Left forelimb (tissue), 1 donor: ENCODE measurements around the gene CRAT.

Experiments
- DNase-seq: peaks from one replicate; pipeline ENCODE4 v3.0.0-alpha.2; 2018; ENCODE audit warnings: low spot score

Gene CRAT

GRCh38 chr9:129089246-129089645 is 21.3 kb downstream of the CRAT start:
- no peak for DNase-seq

DNA sequence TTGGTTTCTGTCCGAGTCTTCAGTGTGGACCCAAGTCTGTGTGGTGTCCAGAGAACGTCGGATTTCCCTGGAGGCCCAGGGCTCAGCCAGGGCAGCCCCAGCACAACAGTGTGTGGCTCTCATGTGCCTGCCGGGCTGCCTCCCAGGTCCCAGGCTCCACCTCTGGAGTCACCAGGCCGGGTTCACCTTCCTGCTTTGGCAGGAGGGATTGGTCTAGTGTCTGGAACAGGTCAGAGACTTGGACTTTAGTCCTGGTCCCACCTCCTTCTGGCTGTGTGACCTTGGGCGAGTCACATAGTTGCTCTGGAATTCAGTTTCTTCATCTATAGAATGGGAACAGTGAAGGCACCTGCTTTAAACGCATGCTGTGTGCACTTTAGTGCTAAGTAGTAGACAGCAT is 26.5 kb downstream of the CRAT start:
- no peak for DNase-seq

DNA sequence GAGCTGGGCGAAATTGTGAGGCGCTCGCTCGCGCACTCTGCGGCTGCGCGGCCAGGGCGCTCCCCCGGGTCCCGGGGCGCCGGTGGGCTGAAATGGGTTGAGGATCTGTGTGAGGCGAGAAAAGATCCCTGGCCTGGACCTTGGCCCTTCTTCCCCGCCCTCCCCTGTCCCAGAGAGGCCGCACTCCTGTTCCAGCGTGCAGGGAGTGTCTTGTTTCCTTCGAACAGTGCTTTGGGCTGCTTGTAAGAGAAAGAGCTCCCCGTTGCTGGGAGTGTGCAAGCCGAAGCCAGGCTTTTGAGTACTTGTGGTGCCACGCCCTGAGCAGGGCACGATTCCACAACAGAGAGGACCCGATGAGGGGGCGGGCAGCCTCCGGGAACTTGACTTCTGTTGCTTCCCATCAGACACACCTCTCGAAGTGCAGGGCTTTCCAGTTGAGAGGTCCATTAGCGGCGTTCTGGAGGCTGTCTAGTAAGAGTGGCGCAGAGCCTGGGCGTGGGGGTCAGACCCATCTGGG is 29.1 kb downstream of the CRAT start:
- no peak for DNase-seq

- peak; percentile 99 for DNase-seq
Measured at GRCh38 chr9:129080601-129081387, 29.8 kb downstream of the CRAT start, which contains the start of gene DOLPP1. Gene DOLPP1 (plus strand): TSS chr9:129081111. CDS start chr9:129081132, 21 bp downstream.

DNA sequence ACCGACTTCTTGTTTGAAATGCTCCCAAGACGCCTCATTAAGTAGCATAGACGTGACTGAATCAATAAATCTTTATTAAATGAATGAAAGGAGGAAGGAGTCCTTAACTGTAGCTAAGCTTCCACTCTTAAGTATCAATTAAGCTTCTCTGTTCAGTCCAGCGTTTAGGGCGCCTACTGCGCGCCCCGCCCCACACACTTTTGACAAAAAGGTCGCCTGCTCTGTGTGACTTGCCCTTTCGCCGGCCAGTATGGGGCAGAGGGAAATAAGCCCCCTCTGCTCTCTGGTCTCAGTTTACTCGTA is 30.3 kb downstream of the CRAT start:
- no peak for DNase-seq

DNA sequence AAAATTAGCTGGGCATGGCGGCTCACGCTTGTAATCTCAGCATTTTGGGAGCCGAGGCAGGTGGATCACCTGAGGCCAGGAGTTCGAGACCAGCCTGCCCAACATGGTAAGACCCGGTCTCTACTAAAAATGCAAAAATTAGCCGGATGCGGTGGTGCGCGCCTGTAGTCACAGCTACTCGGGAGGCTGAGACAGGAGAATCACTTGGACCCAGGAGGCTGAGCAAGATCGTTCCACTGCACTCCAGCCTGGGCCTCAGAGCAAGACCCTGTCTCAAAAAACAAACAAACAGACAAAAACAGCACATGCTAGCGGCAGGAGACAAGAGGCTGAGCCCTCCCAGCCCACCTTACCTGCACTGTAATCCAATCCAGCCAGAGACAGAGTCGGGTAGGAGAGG is 30.8 kb downstream of the CRAT start:
- DNase-seq: no peak

GRCh38 chr9:129078691-129079503 is 31.7 kb downstream of the CRAT start:
- no peak for DNase-seq

GRCh38 chr9:129077236-129077635 is 33.4 kb downstream of the CRAT start:
- DNase-seq: no peak

- no peak for DNase-seq
Measured at GRCh38 chr9:129076640-129077037, 34.0 kb downstream of the CRAT start.

DNA sequence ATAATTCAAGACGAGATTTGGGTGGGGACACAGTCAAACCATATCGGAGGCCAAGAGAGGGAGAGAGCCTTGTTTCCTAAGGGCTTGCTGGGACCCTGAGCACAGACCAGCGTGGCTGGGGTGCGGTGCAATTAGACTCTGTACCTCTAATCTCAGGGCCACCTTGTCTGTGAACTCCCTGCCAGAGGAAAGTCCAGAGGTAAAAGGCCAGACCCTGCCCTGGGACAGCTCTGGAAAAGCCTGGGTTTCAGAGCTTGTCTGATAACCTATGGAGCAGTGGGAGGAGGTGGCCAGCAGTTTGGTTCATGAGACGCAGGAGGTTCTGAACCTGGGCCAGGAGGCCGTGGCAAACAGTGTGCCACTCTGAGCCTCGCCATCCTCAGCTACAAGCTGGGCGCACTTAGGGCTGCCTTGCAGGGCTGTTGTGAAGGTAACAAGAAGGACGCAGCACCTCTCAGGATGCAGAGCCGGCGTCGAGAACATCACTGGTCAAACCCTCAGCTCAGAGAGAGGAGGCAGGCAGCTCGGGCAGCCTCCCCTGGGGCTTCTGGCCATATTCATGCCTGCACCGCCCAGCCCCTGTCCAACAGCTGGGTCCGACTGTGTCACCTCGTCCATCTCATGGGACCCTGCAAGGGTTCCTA is 34.5 kb downstream of the CRAT start:
- DNase-seq: no peak

- DNase-seq: no peak
Measured at GRCh38 chr9:129074106-129074505, 36.5 kb downstream of the CRAT start.

DNA sequence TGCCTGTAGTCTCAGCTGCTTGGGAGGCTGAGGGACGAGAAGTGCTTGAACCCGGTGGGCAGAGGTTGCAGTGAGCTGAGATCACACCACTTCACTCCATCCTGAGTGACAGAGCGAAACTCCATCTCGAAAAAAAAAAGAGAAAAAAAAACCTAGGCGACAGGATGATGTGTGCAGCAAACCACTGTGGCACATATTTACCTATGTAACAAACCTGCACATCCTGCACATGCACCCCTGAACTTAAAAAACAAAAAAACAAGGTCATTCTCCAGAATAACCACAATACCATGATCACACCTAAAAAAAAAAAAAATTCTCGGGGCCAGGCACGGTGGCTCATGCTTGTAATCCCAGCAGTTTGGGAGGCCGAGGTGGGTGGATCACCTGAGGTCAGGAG is 37.2 kb downstream of the CRAT start:
- DNase-seq: no peak

- DNase-seq: no peak
Measured at GRCh38 chr9:129072171-129072570, 38.4 kb downstream of the CRAT start.

- no peak for DNase-seq
Measured at GRCh38 chr9:129071526-129072126, 39.0 kb downstream of the CRAT start.

DNA sequence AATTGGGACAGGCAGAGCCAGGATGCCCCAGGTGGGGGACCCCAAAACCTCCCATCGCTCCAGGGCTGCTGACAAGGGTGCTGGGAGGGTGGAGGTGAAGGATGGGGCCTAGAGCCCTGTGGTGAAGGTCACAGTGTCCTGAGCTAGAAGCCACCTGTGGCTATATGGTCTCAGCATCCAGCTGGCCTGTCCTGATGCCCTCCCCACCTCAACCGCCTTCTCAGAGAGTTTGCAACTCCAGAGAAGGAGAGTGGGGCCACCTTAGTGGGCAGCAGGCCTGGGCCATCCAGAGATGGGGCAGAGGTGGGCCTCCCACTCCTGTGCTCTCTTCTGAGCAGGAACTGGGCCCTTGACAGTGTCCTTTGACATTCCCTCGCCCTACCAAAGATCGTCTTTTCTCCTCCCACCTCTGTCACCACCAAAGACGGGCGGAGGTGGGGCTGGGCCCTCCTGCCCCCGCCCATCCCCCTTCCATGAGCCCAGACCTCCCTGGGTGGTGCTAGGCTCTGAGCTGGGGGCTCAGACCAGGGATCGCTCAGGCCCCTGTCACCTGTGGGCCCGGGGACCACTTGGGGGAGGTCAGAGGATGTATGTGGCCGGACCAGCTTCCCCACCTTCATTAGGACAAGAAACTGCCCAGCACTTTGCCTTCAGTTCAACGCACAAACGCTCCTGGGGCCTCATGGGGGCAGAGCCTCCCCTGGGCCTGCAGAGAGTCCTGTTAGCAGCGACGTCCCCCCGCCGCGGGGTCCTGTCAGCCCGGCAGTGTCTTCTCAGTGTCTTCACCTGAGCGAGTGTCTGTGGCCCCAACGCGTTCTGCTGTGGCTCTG is 39.7 kb downstream of the CRAT start:
- DNase-seq: no peak

GRCh38 chr9:129069862-129070641 is 40.5 kb downstream of the CRAT start:
- no peak for DNase-seq

- no peak for DNase-seq
Measured at GRCh38 chr9:129068990-129069861, 41.4 kb downstream of the CRAT start.

DNA sequence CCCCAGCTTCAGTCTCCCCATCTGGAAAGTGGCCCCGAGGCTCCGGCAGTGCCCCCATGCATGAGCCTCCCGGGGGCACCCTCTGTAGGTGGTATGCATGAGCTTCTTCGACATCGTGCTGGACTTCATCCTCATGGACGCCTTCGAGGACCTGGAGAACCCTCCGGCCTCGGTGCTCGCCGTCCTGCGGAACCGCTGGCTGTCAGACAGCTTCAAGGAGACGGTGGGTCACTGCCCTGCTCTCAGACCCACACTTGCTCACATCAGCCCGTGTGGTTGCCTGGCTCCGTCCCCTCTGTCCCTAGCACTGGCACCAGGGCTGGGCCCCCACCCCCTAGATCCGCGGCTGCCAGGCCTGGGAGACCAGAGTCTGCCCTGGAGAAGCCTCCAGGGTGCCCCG is 42.5 kb downstream of the CRAT start:
- no peak for DNase-seq

DNA sequence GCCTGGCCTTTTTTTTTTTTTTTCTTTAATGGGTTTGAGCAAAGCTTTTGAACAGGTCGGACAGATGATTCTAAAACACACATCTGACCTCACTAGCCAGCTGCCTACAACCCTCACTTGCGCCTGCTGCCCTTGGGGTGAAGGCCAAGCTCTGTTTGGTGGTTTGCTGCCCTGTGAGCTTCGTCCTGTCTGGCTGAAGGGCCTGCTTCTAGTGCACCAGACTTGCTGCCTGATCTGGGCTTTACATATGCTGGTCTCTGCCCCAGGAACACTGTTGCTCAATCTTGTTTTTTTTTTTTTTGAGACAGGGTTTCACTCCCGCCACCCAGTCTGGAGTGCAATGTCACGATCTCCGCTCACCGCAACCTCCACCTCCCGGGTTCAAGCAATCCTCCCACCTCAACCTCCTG is 46.1 kb downstream of the CRAT start:
- no peak for DNase-seq

DNA sequence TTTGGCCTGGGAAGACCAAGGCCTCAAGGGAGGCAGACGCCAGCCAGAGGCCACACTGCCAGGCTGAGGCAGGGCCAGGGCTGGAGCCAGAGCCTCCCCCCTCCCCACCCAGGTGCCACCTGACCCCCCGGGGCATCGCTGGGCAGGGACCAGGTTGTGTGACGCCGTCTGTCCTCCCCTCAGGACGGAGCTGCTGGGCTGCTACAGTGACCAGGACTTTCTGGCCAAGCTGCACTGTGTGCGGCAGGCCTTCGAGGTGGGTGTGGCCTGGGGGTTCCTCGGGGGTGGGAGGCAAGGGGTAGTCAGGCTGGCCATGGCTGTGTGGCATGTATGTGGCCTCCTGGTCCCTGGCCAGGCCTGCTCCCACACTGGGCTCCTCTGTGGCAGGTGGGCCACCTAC is 47.5 kb downstream of the CRAT start:
- no peak for DNase-seq
